ENCODE measurements around the gene PDE4B.

The PDE4B gene

GRCh38 chr1:66213491-66213890 lies 420.8 kb downstream of the PDE4B start:
- FAIRE-seq (no peak), DNase-seq (ENCODE audit: insufficient read length, low spot score) (no peak)
- TF ChIP-seq PAX5 (IDR thresholded peaks at IDR 0.05; ENCODE audit: insufficient read depth, low read length, severe bottlenecking) (no peak), SPI1 (IDR thresholded peaks at IDR 0.05; ENCODE audit: low read depth, low read length) (no peak), TAF1 (IDR thresholded peaks at IDR 0.05; ENCODE audit: low read depth, low read length) (no peak), POLR2A (IDR thresholded peaks at IDR 0.05; ENCODE audit: low read depth, low read length) (no peak), POU2F2 (IDR thresholded peaks at IDR 0.05; ENCODE audit: low read depth, low read length) (no peak), POLR2AphosphoS5 (IDR thresholded peaks at IDR 0.05; ENCODE audit: low read depth, low read length) (no peak)

GRCh38 chr1:66214901-66215300 lies 422.2 kb downstream of the PDE4B start:
- no peak for FAIRE-seq
- DNase-seq (ENCODE audit: insufficient read length, low spot score) = no peak
- TF ChIP-seq SPI1 (IDR thresholded peaks at IDR 0.05; ENCODE audit: low read depth, low read length) (no peak), POU2F2 (IDR thresholded peaks at IDR 0.05; ENCODE audit: low read depth, low read length) (no peak), TAF1 (IDR thresholded peaks at IDR 0.05; ENCODE audit: low read depth, low read length) (no peak), POLR2AphosphoS5 (IDR thresholded peaks at IDR 0.05; ENCODE audit: low read depth, low read length) (no peak), PAX5 (IDR thresholded peaks at IDR 0.05; ENCODE audit: insufficient read depth, low read length, severe bottlenecking) (no peak), POLR2A (IDR thresholded peaks at IDR 0.05; ENCODE audit: low read depth, low read length) (no peak)

- TF ChIP-seq POLR2AphosphoS5 (IDR thresholded peaks at IDR 0.05; ENCODE audit: low read depth, low read length) (no peak), POLR2A (IDR thresholded peaks at IDR 0.05; ENCODE audit: low read depth, low read length) (no peak), TAF1 (IDR thresholded peaks at IDR 0.05; ENCODE audit: low read depth, low read length) (no peak), SPI1 (IDR thresholded peaks at IDR 0.05; ENCODE audit: low read depth, low read length) (no peak), PAX5 (IDR thresholded peaks at IDR 0.05; ENCODE audit: insufficient read depth, low read length, severe bottlenecking) (no peak), POU2F2 (IDR thresholded peaks at IDR 0.05; ENCODE audit: low read depth, low read length) (no peak)
- no peak for DNase-seq (ENCODE audit: insufficient read length, low spot score)
- no peak for FAIRE-seq
Measured at GRCh38 chr1:66217021-66217420, 424.3 kb downstream of the PDE4B start.

- TF ChIP-seq TAF1 (IDR thresholded peaks at IDR 0.05; ENCODE audit: low read depth, low read length) (no peak), PAX5 (IDR thresholded peaks at IDR 0.05; ENCODE audit: insufficient read depth, low read length, severe bottlenecking) (no peak), SPI1 (IDR thresholded peaks at IDR 0.05; ENCODE audit: low read depth, low read length) (no peak), POLR2AphosphoS5 (IDR thresholded peaks at IDR 0.05; ENCODE audit: low read depth, low read length) (no peak), POLR2A (IDR thresholded peaks at IDR 0.05; ENCODE audit: low read depth, low read length) (no peak), POU2F2 (IDR thresholded peaks at IDR 0.05; ENCODE audit: low read depth, low read length) (no peak)
- DNase-seq (ENCODE audit: insufficient read length, low spot score) = no peak
- FAIRE-seq = no peak
Measured at GRCh38 chr1:66217561-66217960, 424.9 kb downstream of the PDE4B start.

GRCh38 chr1:66220477-66220876 lies 427.8 kb downstream of the PDE4B start:
- no peak for FAIRE-seq
- TF ChIP-seq SPI1 (IDR thresholded peaks at IDR 0.05; ENCODE audit: low read depth, low read length) = no peak
- DNase-seq (ENCODE audit: insufficient read length, low spot score) = no peak

GRCh38 chr1:66223681-66224080 lies 431.0 kb downstream of the PDE4B start:
- TF ChIP-seq POLR2A (IDR thresholded peaks at IDR 0.05; ENCODE audit: low read depth, low read length) (no peak), POLR2AphosphoS5 (IDR thresholded peaks at IDR 0.05; ENCODE audit: low read depth, low read length) (no peak), SPI1 (IDR thresholded peaks at IDR 0.05; ENCODE audit: low read depth, low read length) (no peak), PAX5 (IDR thresholded peaks at IDR 0.05; ENCODE audit: insufficient read depth, low read length, severe bottlenecking) (no peak), POU2F2 (IDR thresholded peaks at IDR 0.05; ENCODE audit: low read depth, low read length) (no peak), TAF1 (IDR thresholded peaks at IDR 0.05; ENCODE audit: low read depth, low read length) (no peak)
- no peak for DNase-seq (ENCODE audit: insufficient read length, low spot score)
- FAIRE-seq = no peak

GRCh38 chr1:66226985-66227384 lies 434.3 kb downstream of the PDE4B start:
- FAIRE-seq = no peak
- TF ChIP-seq POU2F2 (IDR thresholded peaks at IDR 0.05; ENCODE audit: low read depth, low read length) = no peak
- TF ChIP-seq TAF1 (IDR thresholded peaks at IDR 0.05; ENCODE audit: low read depth, low read length) = no peak
- no peak for TF ChIP-seq SPI1 (IDR thresholded peaks at IDR 0.05; ENCODE audit: low read depth, low read length)
- TF ChIP-seq PAX5 (IDR thresholded peaks at IDR 0.05; ENCODE audit: insufficient read depth, low read length, severe bottlenecking) = no peak
- no peak for TF ChIP-seq POLR2AphosphoS5 (IDR thresholded peaks at IDR 0.05; ENCODE audit: low read depth, low read length)
- no peak for TF ChIP-seq POLR2A (IDR thresholded peaks at IDR 0.05; ENCODE audit: low read depth, low read length)
- DNase-seq (ENCODE audit: insufficient read length, low spot score) = no peak

GRCh38 chr1:66227966-66228365 lies 435.3 kb downstream of the PDE4B start:
- no peak for DNase-seq (ENCODE audit: insufficient read length, low spot score)
- TF ChIP-seq POU2F2 (IDR thresholded peaks at IDR 0.05; ENCODE audit: low read depth, low read length) = no peak
- no peak for TF ChIP-seq POLR2AphosphoS5 (IDR thresholded peaks at IDR 0.05; ENCODE audit: low read depth, low read length)
- TF ChIP-seq PAX5 (IDR thresholded peaks at IDR 0.05; ENCODE audit: insufficient read depth, low read length, severe bottlenecking) = no peak
- no peak for TF ChIP-seq TAF1 (IDR thresholded peaks at IDR 0.05; ENCODE audit: low read depth, low read length)
- no peak for TF ChIP-seq POLR2A (IDR thresholded peaks at IDR 0.05; ENCODE audit: low read depth, low read length)
- no peak for TF ChIP-seq SPI1 (IDR thresholded peaks at IDR 0.05; ENCODE audit: low read depth, low read length)
- FAIRE-seq = no peak

- no peak for FAIRE-seq
- no peak for DNase-seq (ENCODE audit: insufficient read length, low spot score)
- no peak for TF ChIP-seq PAX5 (IDR thresholded peaks at IDR 0.05; ENCODE audit: insufficient read depth, low read length, severe bottlenecking)
- TF ChIP-seq SPI1 (IDR thresholded peaks at IDR 0.05; ENCODE audit: low read depth, low read length) = no peak
- TF ChIP-seq POLR2AphosphoS5 (IDR thresholded peaks at IDR 0.05; ENCODE audit: low read depth, low read length) = no peak
- no peak for TF ChIP-seq POLR2A (IDR thresholded peaks at IDR 0.05; ENCODE audit: low read depth, low read length)
- TF ChIP-seq TAF1 (IDR thresholded peaks at IDR 0.05; ENCODE audit: low read depth, low read length) = no peak
Measured at GRCh38 chr1:66231217-66231616, 438.5 kb downstream of the PDE4B start.

GRCh38 chr1:66231681-66232463 lies 439.2 kb downstream of the PDE4B start:
- FAIRE-seq (no peak), DNase-seq (ENCODE audit: insufficient read length, low spot score) (no peak)
- no peak for TF ChIP-seq SPI1 (IDR thresholded peaks at IDR 0.05; ENCODE audit: low read depth, low read length)
- TF ChIP-seq PAX5 (IDR thresholded peaks at IDR 0.05; ENCODE audit: insufficient read depth, low read length, severe bottlenecking) = no peak
- no peak for TF ChIP-seq POLR2A (IDR thresholded peaks at IDR 0.05; ENCODE audit: low read depth, low read length)
- TF ChIP-seq TAF1 (IDR thresholded peaks at IDR 0.05; ENCODE audit: low read depth, low read length) = no peak
- TF ChIP-seq POLR2AphosphoS5 (IDR thresholded peaks at IDR 0.05; ENCODE audit: low read depth, low read length) = no peak
